Duodenal mucosa (tissue), 2 donors: Measurements from ENCODE around the gene WNK3.

Experiments used
- H3K27ac ChIP-seq: one replicate; pipeline ENCODE4 v1.7.0; 2013; ENCODE audit warnings: low read depth, low read length
- H3K27me3 ChIP-seq, 2 donors: one replicate each; pipeline ENCODE4 v1.7.0; 2013; ENCODE audit warnings: low read length in 2 of 2, control low read depth in 1 of 2; ENCODE audit not compliant: insufficient read depth in 2 of 2, control insufficient read depth in 1 of 2
- H3K36me3 ChIP-seq, 2 donors: one replicate each; pipeline ENCODE4 v1.7.0; 2013; ENCODE audit warnings: low read length in 2 of 2, control low read depth in 1 of 2; ENCODE audit not compliant: insufficient read depth in 2 of 2, control insufficient read depth in 1 of 2
- H3K4me1 ChIP-seq, 2 donors: one replicate each; pipeline ENCODE4 v1.7.0; 2013; ENCODE audit warnings: low read length in 2 of 2, control low read depth in 1 of 2; ENCODE audit not compliant: insufficient read depth in 2 of 2, control insufficient read depth in 1 of 2
- H3K4me3 ChIP-seq, 2 donors: one replicate each; pipeline ENCODE4 v1.7.0; 2013; ENCODE audit warnings: low read length in 2 of 2, low read depth in 1 of 2
- H3K9ac ChIP-seq, 2 donors: one replicate each; pipeline ENCODE4 v1.7.0; 2013; ENCODE audit warnings: low read length in 2 of 2, low read depth in 1 of 2
- H3K9me3 ChIP-seq, 2 donors: one replicate each; pipeline ENCODE4 v1.7.0; 2013; ENCODE audit warnings: low read length in 2 of 2, control low read depth in 1 of 2; ENCODE audit not compliant: control insufficient read depth in 1 of 2

WNK3 gene

DNA sequence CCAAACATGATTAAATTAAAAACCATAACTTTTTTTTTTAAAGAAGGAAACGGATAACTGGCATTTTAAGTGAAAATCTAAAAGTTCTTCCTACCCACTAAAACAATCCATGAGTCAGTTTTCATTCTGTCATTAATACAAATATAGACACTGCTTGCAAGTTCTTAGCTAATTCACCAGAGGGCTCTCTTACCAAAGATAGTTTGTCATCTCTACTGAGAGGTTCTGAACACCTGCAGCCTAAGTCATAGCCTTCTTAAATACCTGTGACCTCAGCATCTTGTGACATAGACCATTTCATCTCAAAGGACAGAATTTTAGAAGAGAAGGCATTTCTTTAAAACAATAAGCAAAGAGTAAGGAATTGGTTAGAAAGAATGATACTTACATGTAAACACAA lies 109.5 kb downstream of the WNK3 start:
- H3K36me3 ChIP-seq = no peaks in the 10 kb centered on the region
- H3K4me1 ChIP-seq = no peaks in the 10 kb centered on the region
- no peaks in the 10 kb centered on the region for H3K9me3 ChIP-seq
- no peak overlapping the region for H3K4me3 ChIP-seq
- no peak overlapping the region for H3K9ac ChIP-seq
- H3K27me3 ChIP-seq = no peaks in the 10 kb centered on the region
- H3K27ac ChIP-seq = no peak overlapping the region

DNA sequence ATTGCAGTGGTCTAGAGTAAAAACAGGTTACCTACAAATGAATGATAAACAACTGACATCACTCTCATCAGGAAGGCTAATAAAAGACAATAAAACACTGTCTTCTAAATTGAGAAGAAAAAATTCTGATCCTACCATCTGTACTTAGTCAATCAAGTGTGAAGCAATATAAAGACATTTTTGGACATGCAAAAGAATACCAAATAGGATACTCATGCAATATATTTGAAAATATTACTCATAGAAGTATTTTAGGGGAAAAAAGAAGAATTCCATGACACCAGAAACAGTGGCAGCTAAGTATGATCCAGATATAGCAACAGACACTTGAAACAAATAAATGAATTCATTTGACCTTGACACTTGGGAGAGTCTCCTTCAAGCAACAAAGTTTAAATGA lies 111.0 kb downstream of the WNK3 start:
- H3K36me3 ChIP-seq = no peaks in the 10 kb centered on the region
- no peak overlapping the region for H3K9ac ChIP-seq
- no peaks in the 10 kb centered on the region for H3K9me3 ChIP-seq
- H3K27ac ChIP-seq = no peak overlapping the region
- no peaks in the 10 kb centered on the region for H3K4me1 ChIP-seq
- H3K27me3 ChIP-seq = no peaks in the 10 kb centered on the region
- no peak overlapping the region for H3K4me3 ChIP-seq

DNA sequence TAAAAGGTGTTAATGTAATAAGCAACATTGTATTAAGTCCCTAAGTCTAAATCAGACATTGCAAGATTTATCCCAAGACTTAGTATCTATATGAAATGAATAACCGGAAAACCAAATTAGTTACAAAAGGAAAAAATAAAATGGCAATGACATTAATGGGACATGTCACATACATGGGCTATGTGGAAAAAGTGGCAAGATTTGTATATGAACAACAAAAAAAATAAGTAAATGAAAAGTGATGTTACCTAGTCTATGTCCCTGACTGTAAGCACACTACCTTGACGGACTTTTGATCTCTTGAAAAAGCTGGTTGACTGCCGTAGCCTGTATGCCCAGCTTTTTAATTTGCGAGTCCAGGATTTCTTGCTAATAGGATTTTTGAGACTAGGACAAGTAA lies 119.3 kb downstream of the WNK3 start:
- Histone ChIP-seq H3K4me1 (no peaks in the 10 kb centered on the region), H3K36me3 (no peaks in the 10 kb centered on the region), H3K4me3 (no peak overlapping the region), H3K27me3 (no peaks in the 10 kb centered on the region), H3K27ac (no peak overlapping the region), H3K9me3 (no peaks in the 10 kb centered on the region), H3K9ac (no peak overlapping the region)

DNA sequence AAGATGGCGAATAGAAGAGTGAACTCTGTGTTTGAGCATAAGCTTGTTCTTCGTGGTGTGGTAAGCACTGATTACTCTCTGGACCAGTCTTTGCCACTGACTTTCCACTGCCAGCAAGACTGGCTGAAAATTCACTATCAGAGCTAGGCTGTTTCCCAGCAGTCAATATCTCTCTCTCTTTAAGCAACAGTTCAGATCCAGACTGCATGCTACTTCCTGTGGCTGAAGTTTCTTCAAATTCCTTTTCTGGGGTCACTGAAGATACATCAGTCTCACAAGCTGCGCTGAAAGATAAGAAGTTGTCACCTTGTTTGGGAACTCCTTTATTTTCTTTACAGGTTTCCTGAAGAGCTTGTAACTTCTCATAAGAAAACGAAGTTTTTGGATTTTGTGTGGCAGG lies 120.8 kb downstream of the WNK3 start:
- H3K9me3 ChIP-seq = no peaks in the 10 kb centered on the region
- no peak overlapping the region for H3K9ac ChIP-seq
- H3K4me3 ChIP-seq = no peak overlapping the region
- H3K27me3 ChIP-seq = no peaks in the 10 kb centered on the region
- no peaks in the 10 kb centered on the region for H3K36me3 ChIP-seq
- no peak overlapping the region for H3K27ac ChIP-seq
- no peaks in the 10 kb centered on the region for H3K4me1 ChIP-seq

DNA sequence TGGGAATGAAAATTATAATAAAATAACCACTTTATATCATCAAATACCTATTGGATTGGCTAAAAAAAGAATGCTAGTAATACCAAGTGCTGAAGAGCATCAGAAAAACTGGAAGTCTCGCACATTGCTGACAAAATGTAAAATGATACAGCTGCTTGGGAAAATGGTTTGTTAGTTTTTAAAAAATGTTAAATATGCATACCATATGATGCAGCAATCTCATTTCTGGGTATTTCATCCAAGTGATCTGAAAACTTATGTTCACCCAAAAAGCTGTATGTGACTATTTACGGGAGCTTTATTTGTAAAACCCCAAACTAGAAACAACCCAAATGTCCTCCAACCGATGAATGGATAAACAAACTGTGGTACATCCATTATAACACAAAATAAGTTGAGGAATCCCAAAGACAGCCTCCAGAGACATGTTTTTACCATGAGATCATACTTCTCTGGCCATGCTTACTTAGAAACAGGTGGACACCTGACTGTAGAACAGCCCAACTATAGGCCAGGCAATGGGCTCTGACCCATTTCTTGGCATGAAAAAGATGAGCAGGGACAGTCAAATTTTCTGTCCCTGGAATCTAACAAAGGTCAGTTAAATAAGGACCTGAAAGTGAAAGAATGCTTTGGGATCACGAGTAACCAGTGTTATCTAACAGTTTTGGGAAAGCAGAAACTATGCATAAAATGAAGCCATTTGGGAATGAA lies 127.3 kb downstream of the WNK3 start:
- Histone ChIP-seq H3K4me3 (no peak overlapping the region), H3K27me3 (no peaks in the 10 kb centered on the region), H3K4me1 (no peaks in the 10 kb centered on the region), H3K9me3 (no peaks in the 10 kb centered on the region), H3K36me3 (no peaks in the 10 kb centered on the region), H3K27ac (no peak overlapping the region), H3K9ac (no peak overlapping the region)

DNA sequence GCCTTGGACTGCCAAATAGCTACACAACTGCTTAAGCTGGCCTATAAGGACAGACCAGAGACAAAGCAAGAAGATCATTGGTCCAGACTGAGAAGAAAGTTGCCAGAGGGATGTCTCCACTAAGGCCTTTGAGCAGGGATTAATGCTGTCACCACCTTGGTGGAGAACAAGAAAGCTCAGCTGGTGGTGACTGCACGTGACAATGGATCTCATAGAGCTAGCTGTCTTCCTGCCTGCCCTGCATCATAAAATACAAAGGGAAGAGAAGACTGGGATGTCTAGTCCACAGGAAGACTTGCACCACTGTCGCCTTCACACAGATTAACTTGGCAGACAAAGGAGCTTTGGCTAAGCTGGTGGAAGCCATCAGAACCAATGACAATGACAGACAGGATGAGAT lies 134.3 kb downstream of the WNK3 start:
- Histone ChIP-seq H3K36me3 (no peaks in the 10 kb centered on the region), H3K27ac (no peak overlapping the region), H3K9ac (no peak overlapping the region), H3K4me3 (no peak overlapping the region), H3K27me3 (no peaks in the 10 kb centered on the region), H3K9me3 (no peaks in the 10 kb centered on the region), H3K4me1 (no peaks in the 10 kb centered on the region)

DNA sequence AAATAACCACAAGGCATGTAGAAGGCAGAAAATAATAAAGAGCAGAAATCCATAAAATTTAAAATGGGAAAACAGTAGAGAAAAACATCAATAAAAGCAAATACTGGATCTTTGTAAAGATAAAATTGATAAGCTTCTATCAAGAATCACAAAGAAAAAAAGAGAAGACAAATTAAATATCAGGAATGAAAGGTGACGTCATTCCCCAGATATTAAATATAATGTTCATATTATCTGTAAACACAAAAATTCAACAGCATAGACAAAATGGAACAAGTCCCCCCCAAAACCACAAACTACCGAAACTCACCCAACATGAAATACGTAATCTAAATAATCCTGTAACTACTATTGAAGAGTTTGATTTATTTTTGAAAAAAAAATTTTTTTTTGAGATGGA lies 144.2 kb downstream of the WNK3 start:
- H3K9me3 ChIP-seq = no peaks in the 10 kb centered on the region
- no peaks in the 10 kb centered on the region for H3K36me3 ChIP-seq
- H3K27ac ChIP-seq = no peak overlapping the region
- no peaks in the 10 kb centered on the region for H3K4me1 ChIP-seq
- no peak overlapping the region for H3K9ac ChIP-seq
- no peak overlapping the region for H3K4me3 ChIP-seq
- no peaks in the 10 kb centered on the region for H3K27me3 ChIP-seq

DNA sequence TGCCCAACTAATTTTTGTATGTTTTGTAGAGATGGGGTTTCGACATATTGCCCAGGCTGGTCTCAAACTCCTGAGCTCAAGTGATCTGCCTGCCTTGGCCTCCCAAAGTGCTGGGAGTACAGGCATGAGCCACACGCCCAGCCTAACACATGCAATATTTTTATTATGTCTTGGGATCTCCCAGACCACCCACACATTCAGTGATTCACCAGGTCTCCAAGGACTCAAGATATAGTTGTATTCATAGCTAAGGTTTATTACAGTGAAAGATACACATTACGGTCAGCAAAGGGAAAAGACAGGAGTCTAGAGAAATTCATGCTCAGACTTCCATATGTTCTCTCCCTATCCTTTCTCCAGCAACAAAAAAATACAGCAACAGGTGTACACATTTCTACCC lies 149.3 kb downstream of the WNK3 start:
- Histone ChIP-seq H3K36me3 (no peaks in the 10 kb centered on the region), H3K4me1 (no peaks in the 10 kb centered on the region), H3K4me3 (no peak overlapping the region), H3K27ac (no peak overlapping the region), H3K27me3 (no peaks in the 10 kb centered on the region), H3K9ac (no peak overlapping the region), H3K9me3 (no peaks in the 10 kb centered on the region)

DNA sequence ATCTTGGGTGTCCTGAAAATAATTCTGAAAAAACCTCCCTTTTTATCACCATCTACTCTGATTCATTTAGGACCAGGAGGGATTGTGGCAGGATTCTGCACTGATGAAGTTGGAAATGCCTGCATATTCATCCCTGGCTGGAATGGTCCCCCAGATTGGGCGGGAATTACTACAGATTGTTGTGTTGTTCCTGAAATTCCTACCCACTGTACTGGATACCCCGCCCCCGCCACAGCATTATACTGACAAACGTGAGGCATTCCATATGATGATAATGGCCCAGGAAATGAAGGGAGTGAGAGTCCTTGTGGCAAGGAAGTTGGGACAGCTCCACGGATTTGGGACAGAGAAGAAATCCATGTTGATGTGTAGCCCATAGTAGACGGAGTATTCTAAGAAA lies 159.6 kb downstream of the WNK3 start:
- Histone ChIP-seq H3K9me3 (no peaks in the 10 kb centered on the region), H3K4me3 (no peak overlapping the region), H3K36me3 (no peaks in the 10 kb centered on the region), H3K27ac (no peak overlapping the region), H3K9ac (no peak overlapping the region), H3K27me3 (no peaks in the 10 kb centered on the region), H3K4me1 (no peaks in the 10 kb centered on the region)

DNA sequence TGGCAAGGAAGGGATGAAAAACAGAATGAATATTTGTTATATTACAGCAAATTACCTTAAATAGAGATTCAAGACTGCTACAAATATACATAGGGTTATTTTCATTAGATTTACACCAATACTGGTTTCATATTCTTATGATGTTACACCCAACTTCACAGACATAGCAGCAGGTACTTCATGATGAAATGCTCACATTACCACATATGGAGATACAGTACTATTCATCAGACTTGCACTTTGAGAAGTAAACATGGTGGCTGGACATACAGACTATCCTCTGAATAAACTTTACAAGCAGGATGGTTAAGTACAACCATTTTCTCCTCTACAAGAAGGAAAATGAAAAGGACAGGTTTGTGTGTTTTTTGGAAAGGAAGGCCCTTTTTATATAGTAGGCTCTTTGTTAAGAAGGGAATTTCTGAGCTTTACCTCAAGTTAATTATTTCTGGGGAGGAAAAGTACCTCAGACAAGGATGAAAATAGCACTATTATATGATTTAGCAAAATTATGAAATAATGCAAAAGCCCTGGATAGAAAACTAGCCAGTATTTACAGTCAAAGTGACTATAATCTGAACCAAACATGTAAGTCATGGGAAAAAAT lies 162.8 kb downstream of the WNK3 start:
- Histone ChIP-seq H3K36me3 (no peaks in the 10 kb centered on the region), H3K9ac (no peak overlapping the region), H3K27ac (no peak overlapping the region), H3K27me3 (no peaks in the 10 kb centered on the region), H3K9me3 (no peaks in the 10 kb centered on the region), H3K4me1 (no peaks in the 10 kb centered on the region), H3K4me3 (no peak overlapping the region)
